Loucy (cell line): ENCODE data around the gene SETD2.

ENCODE experiments used
- H2AFZ ChIP-seq: fragments of 200-600 bp; sonication (generic); 2 replicates; pipeline ENCODE4 v1.6.0; 2016; ENCODE audit warnings: antibody characterized with exemption, mild to moderate bottlenecking, low read length, moderate library complexity
- H3F3A ChIP-seq: fragments of 200-600 bp; 2 replicates; pipeline ENCODE4 v1.6.0; 2016; ENCODE audit warnings: antibody characterized with exemption, low read depth, mild to moderate bottlenecking
- H3K27me3 ChIP-seq: fragments of 200-600 bp; sonication (generic); 2 replicates; pipeline ENCODE4 v1.6.1; 2014; ENCODE audit warnings: low read length, mild to moderate bottlenecking; ENCODE audit not compliant: insufficient read depth, poor library complexity, severe bottlenecking
- H3K36me3 ChIP-seq: fragments of 200-600 bp; sonication (generic); 2 replicates; pipeline ENCODE4 v1.6.1; 2016; ENCODE audit warnings: low read length; ENCODE audit not compliant: insufficient read depth
- H3K4me1 ChIP-seq: fragments of 200-600 bp; sonication (generic); 2 replicates; pipeline ENCODE4 v1.5.1; 2014; ENCODE audit warnings: low read length, mild to moderate bottlenecking; ENCODE audit not compliant: insufficient read depth, poor library complexity, severe bottlenecking
- H3K4me2 ChIP-seq: fragments of 200-600 bp; sonication (generic); 2 replicates; pipeline ENCODE4 v1.6.0; 2014; ENCODE audit warnings: antibody characterized with exemption, low read length, low read depth, mild to moderate bottlenecking; ENCODE audit not compliant: poor library complexity, severe bottlenecking
- H3K4me3 ChIP-seq: fragments of 200-600 bp; sonication (generic); 2 replicates; pipeline ENCODE4 v1.5.1; 2014; ENCODE audit warnings: low read length, mild to moderate bottlenecking, mixed read lengths; ENCODE audit not compliant: poor library complexity, severe bottlenecking
- H3K79me2 ChIP-seq: fragments of 200-600 bp; sonication (generic); 2 replicates; pipeline ENCODE4 v1.6.1; 2014; ENCODE audit warnings: low read length; ENCODE audit not compliant: insufficient read depth
- H3K9ac ChIP-seq: fragments of 200-600 bp; sonication (generic); 2 replicates; pipeline ENCODE4 v1.6.0; 2014; ENCODE audit warnings: mild to moderate bottlenecking, low read depth, low read length, moderate library complexity; ENCODE audit not compliant: poor library complexity, severe bottlenecking
- H3K9me2 ChIP-seq: fragments of 200-600 bp; sonication (generic); replicated peaks from 2 replicates; pipeline ENCODE4 v1.6.1; 2016; ENCODE audit warnings: low read depth, low read length, mixed read lengths
- H3K9me3 ChIP-seq: fragments of 200-600 bp; sonication (generic); 2 replicates; pipeline ENCODE4 v1.6.1; 2014; ENCODE audit warnings: mild to moderate bottlenecking, antibody characterized with exemption, low read length, low read depth; ENCODE audit not compliant: insufficient read depth
- H4K20me1 ChIP-seq: fragments of 200-600 bp; sonication (generic); 2 replicates; pipeline ENCODE4 v1.6.0; 2014; ENCODE audit warnings: antibody characterized with exemption, low read length, mild to moderate bottlenecking; ENCODE audit not compliant: insufficient read depth, poor library complexity, severe bottlenecking
- CTCF ChIP-seq: fragments of 200-600 bp; sonication (generic); conservative IDR thresholded peaks from 2 replicates; pipeline ENCODE4 v1.5.1; 2014; ENCODE audit warnings: mild to moderate bottlenecking, antibody characterized with exemption, low read length
- EZH2phosphoT487 ChIP-seq: fragments of 200-600 bp; IDR thresholded peaks from 2 replicates; pipeline ENCODE4 v1.6.1; 2018; ENCODE audit warnings: antibody characterized with exemption, mild to moderate bottlenecking, moderate library complexity, borderline replicate concordance

The SETD2 gene

GRCh38 chr3:46978985-46979944, 184.6 kb downstream of the SETD2 start, which contains the start of gene NBEAL2:
Gene NBEAL2 (plus strand): TSS chr3:46979666. CDS start chr3:46979862, 196 bp downstream.
- Histone ChIP-seq H4K20me1 (peaks cover 20% of the 10 kb centered on the region), H3K9me2 (no peaks in the 10 kb centered on the region), H3K4me2 (peak within 1 kb of the TSS; percentile 93), H2AFZ (peak within 1 kb of the TSS; percentile 84), H3K9ac (peak within 1 kb of the TSS; percentile 99), H3K79me2 (peaks cover 85% of the 10 kb centered on the region), H3K27me3 (no peaks in the 10 kb centered on the region), H3K4me1 (peaks cover 58% of the 10 kb centered on the region), H3K36me3 (no peaks in the 10 kb centered on the region), H3K4me3 (peak within 1 kb of the TSS; percentile 87), H3F3A (no peaks in the 10 kb centered on the region), H3K9me3 (no peaks in the 10 kb centered on the region)
- TF ChIP-seq EZH2phosphoT487, result no peak
- no peak for TF ChIP-seq CTCF

GRCh38 chr3:46978381-46978780, 185.5 kb downstream of the SETD2 start:
- H3K79me2 ChIP-seq, result peaks cover 85% of the 10 kb centered on the region
- no peaks in the 10 kb centered on the region for H3K27me3 ChIP-seq
- peak overlapping the region; percentile 89 for H3K9ac ChIP-seq

GRCh38 chr3:46977811-46978195, 186.1 kb downstream of the SETD2 start:
- TF ChIP-seq EZH2phosphoT487 (no peak), CTCF (no peak)
- Histone ChIP-seq H3K9me2 (no peaks in the 10 kb centered on the region), H3K9ac (no peak overlapping the region), H3K4me1 (peaks cover 58% of the 10 kb centered on the region), H3K9me3 (no peaks in the 10 kb centered on the region), H3F3A (no peaks in the 10 kb centered on the region), H3K4me2 (peak overlapping the region; percentile 93), H2AFZ (no peak overlapping the region), H3K4me3 (peak overlapping the region; percentile 87), H3K36me3 (no peaks in the 10 kb centered on the region), H4K20me1 (peaks cover 29% of the 10 kb centered on the region), H3K27me3 (no peaks in the 10 kb centered on the region), H3K79me2 (peaks cover 84% of the 10 kb centered on the region)

More at GRCh38 chr3:46978381-46978780, 185.5 kb downstream of the SETD2 start:
- TF ChIP-seq CTCF (no peak), EZH2phosphoT487 (no peak)
- Histone ChIP-seq H3K4me2 (peak overlapping the region; percentile 93), H3F3A (no peaks in the 10 kb centered on the region), H2AFZ (no peak overlapping the region), H3K4me1 (peaks cover 60% of the 10 kb centered on the region), H3K9me3 (no peaks in the 10 kb centered on the region), H3K9me2 (no peaks in the 10 kb centered on the region), H3K4me3 (peak overlapping the region; percentile 87), H3K36me3 (no peaks in the 10 kb centered on the region), H4K20me1 (peaks cover 27% of the 10 kb centered on the region)
